MM.1S (cell line): Measurements from ENCODE around the gene HDDC3.
"Not testable (repeated sequence)": the region's sequence is repeated elsewhere in the genome, so short reads cannot be mapped to it uniquely, and the experiment has no call there.

ENCODE experiments used
- DNase-seq: peaks from one replicate; pipeline ENCODE4 v3.0.0-alpha.2; 2015
- H2AFZ ChIP-seq: fragments of 300-600 bp; sonication (generic); 2 replicates; pipeline ENCODE4 v1.6.0; 2016; ENCODE audit warnings: antibody characterized with exemption, low read length
- H3F3A ChIP-seq: fragments of 300-600 bp; sonication (generic); 2 replicates; pipeline ENCODE4 v1.6.1; 2016; ENCODE audit warnings: mild to moderate bottlenecking, antibody characterized with exemption, low read length, moderate library complexity, mixed read lengths; ENCODE audit not compliant: insufficient read depth
- H3K27ac ChIP-seq: fragments of 300-600 bp; sonication (generic); 2 replicates; pipeline ENCODE4 v1.5.1; 2016; ENCODE audit warnings: mild to moderate bottlenecking, low read length
- H3K27me3 ChIP-seq: fragments of 300-600 bp; sonication (generic); replicated peaks from 2 replicates; pipeline ENCODE4 v1.6.0; 2016; ENCODE audit warnings: low read length; ENCODE audit not compliant: insufficient read depth
- H3K36me3 ChIP-seq: fragments of 300-600 bp; sonication (generic); replicated peaks from 2 replicates; pipeline ENCODE4 v1.6.1; 2016; ENCODE audit warnings: mild to moderate bottlenecking, low read length, mixed read lengths; ENCODE audit not compliant: insufficient read depth
- H3K4me1 ChIP-seq: fragments of 300-600 bp; sonication (generic); 2 replicates; pipeline ENCODE4 v1.6.1; 2016; ENCODE audit warnings: low read length, mixed read lengths
- H3K4me2 ChIP-seq: fragments of 300-600 bp; sonication (generic); 2 replicates; pipeline ENCODE4 v1.6.0; 2016; ENCODE audit warnings: low read depth, low read length
- H3K4me3 ChIP-seq: fragments of 300-600 bp; sonication (generic); 2 replicates; pipeline ENCODE4 v1.5.1; 2016; ENCODE audit warnings: low read length, mixed read lengths
- H3K79me2 ChIP-seq: fragments of 300-600 bp; sonication (generic); 2 replicates; pipeline ENCODE4 v1.6.1; 2016; ENCODE audit warnings: mixed run types, low read length, mixed read lengths
- H3K9ac ChIP-seq: fragments of 300-600 bp; sonication (generic); 2 replicates; pipeline ENCODE4 v1.6.1; 2016; ENCODE audit warnings: low read length, mixed read lengths
- H3K9me2 ChIP-seq: fragments of 300-600 bp; sonication (generic); replicated peaks from 2 replicates; pipeline ENCODE4 v1.6.1; 2016; ENCODE audit warnings: mild to moderate bottlenecking, low read length, mixed read lengths; ENCODE audit not compliant: insufficient read depth
- H3K9me3 ChIP-seq: fragments of 300-600 bp; sonication (generic); replicated peaks from 2 replicates; pipeline ENCODE4 v1.6.1; 2016; ENCODE audit warnings: mild to moderate bottlenecking, low read length, mixed read lengths; ENCODE audit not compliant: insufficient read depth
- H4K20me1 ChIP-seq: fragments of 300-600 bp; sonication (generic); 2 replicates; pipeline ENCODE4 v1.6.1; 2016; ENCODE audit warnings: mild to moderate bottlenecking, low read length, moderate library complexity, mixed read lengths; ENCODE audit not compliant: insufficient read depth
- EZH2 ChIP-seq: fragments of 300-600 bp; sonication (generic); optimal IDR thresholded peaks from 2 replicates; pipeline ENCODE3; 2017; ENCODE audit warnings: low read depth, mild to moderate bottlenecking, antibody characterized with exemption, low read length, mixed read lengths
- EZH2phosphoT487 ChIP-seq: fragments of 300-600 bp; sonication (generic); IDR thresholded peaks from 2 replicates; pipeline ENCODE4 v1.6.1; 2018; ENCODE audit warnings: antibody characterized with exemption, low read length
- TF ChIP-seq, protein P1 (sequence below): fragments of 300-600 bp; sonication (generic); IDR thresholded peaks from 2 replicates; pipeline ENCODE4 v1.5.1; 2016; ENCODE audit warnings: antibody characterized with exemption, low read length, mixed read lengths

The HDDC3 gene

GRCh38 chr15:90902840-90903732, 29.3 kb downstream of the HDDC3 start, which contains the start of gene MAN2A2:
Gene MAN2A2 (plus strand): TSS chr15:90903302. CDS start chr15:90904208, 906 bp downstream.
- peak within 1 kb of the TSS; percentile 96 for H2AFZ ChIP-seq
- peak within 1 kb of the TSS; percentile 77 for H3K27ac ChIP-seq
- peaks cover 21% of the 10 kb centered on the region for H3F3A ChIP-seq
- peak within 1 kb of the TSS; percentile 73 for H3K9ac ChIP-seq
- peak within 1 kb of the TSS; percentile 99 for H3K4me2 ChIP-seq
- no peaks in the 10 kb centered on the region for H3K9me3 ChIP-seq
- H3K36me3 ChIP-seq: 0 out of 2 replicates have a peak, but pooled peaks cover 8% of the 10 kb centered on the region
- H3K4me1 ChIP-seq: peaks cover 5% of the 10 kb centered on the region; the same call in 1 of the 2 replicates
- DNase-seq: peak; percentile 81
- H3K9me2 ChIP-seq: no peaks in the 10 kb centered on the region
- peak within 1 kb of the TSS; percentile 87 for H3K4me3 ChIP-seq
- H4K20me1 ChIP-seq: no peaks in the 10 kb centered on the region
- H3K27me3 ChIP-seq: no peaks in the 10 kb centered on the region
- H3K79me2 ChIP-seq: peaks cover 25% of the 10 kb centered on the region
- no peak for TF ChIP-seq EZH2phosphoT487
- TF ChIP-seq, protein P1, sequence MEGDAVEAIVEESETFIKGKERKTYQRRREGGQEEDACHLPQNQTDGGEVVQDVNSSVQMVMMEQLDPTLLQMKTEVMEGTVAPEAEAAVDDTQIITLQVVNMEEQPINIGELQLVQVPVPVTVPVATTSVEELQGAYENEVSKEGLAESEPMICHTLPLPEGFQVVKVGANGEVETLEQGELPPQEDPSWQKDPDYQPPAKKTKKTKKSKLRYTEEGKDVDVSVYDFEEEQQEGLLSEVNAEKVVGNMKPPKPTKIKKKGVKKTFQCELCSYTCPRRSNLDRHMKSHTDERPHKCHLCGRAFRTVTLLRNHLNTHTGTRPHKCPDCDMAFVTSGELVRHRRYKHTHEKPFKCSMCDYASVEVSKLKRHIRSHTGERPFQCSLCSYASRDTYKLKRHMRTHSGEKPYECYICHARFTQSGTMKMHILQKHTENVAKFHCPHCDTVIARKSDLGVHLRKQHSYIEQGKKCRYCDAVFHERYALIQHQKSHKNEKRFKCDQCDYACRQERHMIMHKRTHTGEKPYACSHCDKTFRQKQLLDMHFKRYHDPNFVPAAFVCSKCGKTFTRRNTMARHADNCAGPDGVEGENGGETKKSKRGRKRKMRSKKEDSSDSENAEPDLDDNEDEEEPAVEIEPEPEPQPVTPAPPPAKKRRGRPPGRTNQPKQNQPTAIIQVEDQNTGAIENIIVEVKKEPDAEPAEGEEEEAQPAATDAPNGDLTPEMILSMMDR: no peak
- no peak for TF ChIP-seq EZH2

DNA sequence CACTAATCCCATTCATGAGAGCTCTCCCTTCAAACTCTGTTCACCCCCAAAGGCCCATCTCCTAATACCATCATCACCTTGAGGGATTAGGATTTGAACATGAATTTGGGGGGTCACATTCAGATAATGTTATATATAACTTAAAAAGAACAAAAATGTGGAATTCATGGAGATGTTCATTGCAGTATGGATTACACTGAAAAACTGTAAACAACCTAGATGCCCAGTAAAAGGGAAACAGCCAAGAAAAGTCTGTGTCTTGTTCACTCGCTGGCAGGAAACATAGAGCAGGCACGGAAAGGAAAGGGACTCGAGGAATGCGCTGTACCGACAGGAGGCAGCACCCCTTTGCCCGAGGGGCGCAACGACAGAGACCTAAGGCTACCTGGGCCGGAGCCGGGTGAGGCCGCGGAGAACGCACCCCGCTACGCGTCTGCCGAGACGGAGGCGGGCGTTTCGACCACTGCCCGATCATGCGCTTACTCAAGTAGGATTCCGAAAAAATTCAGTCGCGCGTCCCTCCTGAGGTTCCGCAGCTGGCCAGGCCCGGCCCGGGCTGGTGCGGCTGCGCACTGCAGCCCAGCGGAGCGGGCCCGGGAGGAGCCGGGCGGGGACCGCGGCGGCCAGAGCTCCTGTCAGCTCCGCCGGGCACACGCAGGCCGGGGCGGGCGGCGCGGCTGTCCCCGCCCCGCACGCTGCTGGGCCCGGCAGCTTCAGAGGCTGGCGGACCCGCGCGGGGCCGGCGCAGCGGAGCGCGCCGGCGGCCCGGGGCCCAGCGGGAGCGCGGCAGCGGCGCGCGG, 30.1 kb downstream of the HDDC3 start:
- Histone ChIP-seq H3K4me2 (peak overlapping the region; percentile 95), H3K27ac (peak overlapping the region; percentile 73), H4K20me1 (no peaks in the 10 kb centered on the region), H3K9me2 (no peaks in the 10 kb centered on the region), H3K36me3 (0 out of 2 replicates have a peak, but pooled peaks cover 8% of the 10 kb centered on the region), H3K4me1 (peaks cover 5% of the 10 kb centered on the region; the same call in 1 of the 2 replicates), H3K4me3 (peak overlapping the region; percentile 81), H3K9ac (peak overlapping the region; percentile 69), H2AFZ (peak overlapping the region; percentile 96), H3K9me3 (no peaks in the 10 kb centered on the region), H3K27me3 (no peaks in the 10 kb centered on the region), H3K79me2 (peaks cover 25% of the 10 kb centered on the region), H3F3A (peaks cover 21% of the 10 kb centered on the region)
- DNase-seq: peak; percentile 87
- TF ChIP-seq, protein P1: peak; percentile 79
- TF ChIP-seq EZH2phosphoT487 (no peak), EZH2 (no peak)

DNA sequence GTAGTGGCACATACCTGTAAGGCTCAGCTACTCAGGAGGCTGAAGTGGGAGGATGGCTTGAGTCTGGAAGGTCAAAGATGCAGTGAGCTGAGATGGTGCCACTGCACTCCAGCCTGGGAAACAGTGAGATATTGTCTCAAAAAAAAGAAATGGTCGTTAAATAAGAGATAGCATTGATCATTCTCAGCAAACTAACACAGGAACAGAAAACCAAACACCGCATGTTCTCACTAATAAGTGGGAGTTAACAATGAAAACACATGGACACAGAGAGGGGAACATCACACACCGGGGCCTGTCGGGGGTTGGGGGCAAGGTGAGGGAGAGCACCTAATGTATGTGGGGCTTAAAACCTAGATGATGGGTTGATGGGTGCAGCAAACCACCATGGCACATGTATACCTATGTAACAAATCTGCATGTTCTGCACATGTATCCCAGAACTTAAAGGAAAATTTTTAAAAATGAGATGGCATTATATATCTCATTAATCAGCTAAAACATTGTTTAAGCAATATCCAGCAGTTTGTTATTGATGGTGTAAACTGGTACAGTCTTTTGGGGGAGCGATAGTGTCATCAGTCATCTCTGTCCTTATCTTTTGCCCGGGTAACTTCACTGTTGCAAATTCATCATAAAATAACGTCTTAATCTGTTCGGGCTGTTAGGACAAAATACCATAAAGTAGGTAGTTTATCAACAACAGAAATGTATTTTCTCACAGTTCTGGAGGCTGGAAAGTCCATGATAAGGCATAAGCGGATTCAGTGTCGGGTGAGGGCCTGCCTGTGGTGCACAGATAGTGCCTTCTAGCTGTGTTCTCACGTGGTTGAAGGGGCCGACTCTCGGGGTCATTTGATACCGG, 30.9 kb downstream of the HDDC3 start:
- Histone ChIP-seq H3K9me2 (no peaks in the 10 kb centered on the region), H3K9ac (peak overlapping the region; percentile 69; the same call in 1 of the 2 replicates), H3K36me3 (0 out of 2 replicates have a peak, but pooled peaks cover 8% of the 10 kb centered on the region), H3K79me2 (peaks cover 25% of the 10 kb centered on the region), H3K4me1 (peaks cover 8% of the 10 kb centered on the region; the same call in 1 of the 2 replicates), H3K4me3 (peak overlapping the region; percentile 81), H3K4me2 (peak overlapping the region; percentile 95), H3K27ac (peak overlapping the region; percentile 73; the same call in 1 of the 2 replicates), H3K9me3 (no peaks in the 10 kb centered on the region), H4K20me1 (no peaks in the 10 kb centered on the region), H2AFZ (peak overlapping the region; percentile 96), H3K27me3 (no peaks in the 10 kb centered on the region), H3F3A (peaks cover 21% of the 10 kb centered on the region)
- DNase-seq: no peak
- TF ChIP-seq EZH2phosphoT487: no peak

GRCh38 chr15:90897131-90897655, 35.2 kb downstream of the HDDC3 start:
- not testable (repeated sequence) for H3K4me1 ChIP-seq, H3K79me2 ChIP-seq, H4K20me1 ChIP-seq, H3K36me3 ChIP-seq, H3K9me2 ChIP-seq, H3F3A ChIP-seq, H3K9me3 ChIP-seq, H3K9ac ChIP-seq, H3K27me3 ChIP-seq, H3K4me3 ChIP-seq
- Histone ChIP-seq H3K4me2 (peak overlapping the region; percentile 32; the same call in 1 of the 2 replicates), H3K27ac (peak overlapping the region; percentile 46; the same call in 1 of the 2 replicates), H2AFZ (0 out of 2 replicates have a peak overlapping the region, but pooled peaks have one; percentile 24)
- DNase-seq: peak; percentile 58
